K562 treated with DMSO at 1 percent for 4 hours (cell line): Measurements from ENCODE around the gene PKDREJ. TPM values are rescaled to one million over a fixed set of nuclear protein-coding genes. Genes with fewer than 3 reads are reported as not detected.

ENCODE experiments used
- total RNA-seq: library from RNA; unstranded; fragments of 300-600 nt; gene quantifications from 2 replicates; pipeline ENCODE4 v1.2.3, GENCODE V29; 2022; ENCODE audit not compliant: insufficient read depth

The PKDREJ gene
- 0.57 and 0.85 TPM in 2 replicates for total RNA-seq

DNA sequence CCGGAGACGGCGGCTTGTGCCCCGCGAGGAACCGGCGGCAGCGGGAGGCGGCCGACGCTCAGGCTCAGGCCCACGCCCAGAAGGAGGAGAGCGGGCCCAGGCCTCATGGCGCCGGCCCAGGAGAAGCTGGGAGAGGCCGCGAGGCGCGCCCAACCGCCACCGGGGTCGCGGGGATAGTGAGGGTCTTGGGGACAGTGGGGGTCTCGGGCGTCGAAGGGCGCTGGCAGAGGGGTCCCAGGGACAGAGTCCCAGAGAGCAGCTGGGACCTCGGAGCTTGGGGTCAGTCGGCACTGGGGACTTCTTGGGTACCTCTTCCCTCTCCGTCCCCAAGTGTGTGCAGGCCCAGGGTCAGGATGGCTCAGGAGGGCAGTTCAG lies at the start of gene PKDREJ:
PKDREJ (minus strand) TSS at position 128 of the 375 bp plus-strand sequence; CDS start at position 107, 21 bp downstream.

GRCh38 chr22:46296257-46297150 lies 33.4 kb upstream of the PKDREJ start, which contains the start of gene GTSE1:
GTSE1 (plus strand) TSS chr22:46296870; CDS start chr22:46297401, 531 bp downstream.

DNA sequence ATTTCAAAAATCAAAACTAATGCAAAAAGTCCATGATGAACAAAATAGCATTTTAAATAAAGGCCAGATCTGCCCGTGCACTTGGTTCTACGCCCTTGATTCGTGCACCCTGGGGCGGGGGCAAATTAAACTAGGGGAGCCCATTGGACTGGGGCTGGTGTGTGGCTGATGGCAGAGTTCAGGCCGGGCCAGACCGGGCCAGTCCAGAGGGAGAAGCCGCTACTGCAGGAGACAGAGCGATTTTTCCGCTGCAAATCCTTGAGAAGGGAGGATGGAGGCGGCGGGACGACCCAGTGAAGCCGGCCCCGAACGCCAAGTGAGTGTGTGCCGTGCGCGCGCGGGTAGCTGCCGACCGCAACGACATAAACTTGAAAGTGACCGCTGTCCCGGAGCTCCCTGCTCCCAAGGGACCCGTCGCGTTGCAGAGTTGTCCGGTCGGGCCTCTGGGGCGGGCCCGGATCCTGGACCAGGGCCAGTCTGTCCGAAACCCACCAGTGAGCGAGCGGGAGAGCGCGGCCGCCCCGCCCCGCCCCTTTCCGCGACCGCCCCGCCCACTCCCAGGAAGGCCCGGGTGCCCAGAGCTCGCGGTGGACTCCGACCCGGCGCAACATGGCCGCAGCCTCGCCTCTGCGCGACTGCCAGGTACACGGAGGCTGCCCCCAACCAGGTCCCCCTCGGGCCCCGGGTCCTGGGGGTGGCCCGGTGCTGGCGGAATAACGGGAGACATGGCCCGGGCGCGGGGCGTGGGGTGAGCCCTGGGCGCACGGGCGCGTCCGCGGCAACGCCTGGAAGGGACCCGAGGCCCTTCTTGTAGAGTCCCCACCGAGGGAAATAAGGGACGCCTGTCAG lies 4.5 kb upstream of the PKDREJ start, which contains the start of gene TTC38:
TTC38 (plus strand) TSS at position 578 of the 849 bp plus-strand sequence; CDS start at position 610, 32 bp downstream.

DNA sequence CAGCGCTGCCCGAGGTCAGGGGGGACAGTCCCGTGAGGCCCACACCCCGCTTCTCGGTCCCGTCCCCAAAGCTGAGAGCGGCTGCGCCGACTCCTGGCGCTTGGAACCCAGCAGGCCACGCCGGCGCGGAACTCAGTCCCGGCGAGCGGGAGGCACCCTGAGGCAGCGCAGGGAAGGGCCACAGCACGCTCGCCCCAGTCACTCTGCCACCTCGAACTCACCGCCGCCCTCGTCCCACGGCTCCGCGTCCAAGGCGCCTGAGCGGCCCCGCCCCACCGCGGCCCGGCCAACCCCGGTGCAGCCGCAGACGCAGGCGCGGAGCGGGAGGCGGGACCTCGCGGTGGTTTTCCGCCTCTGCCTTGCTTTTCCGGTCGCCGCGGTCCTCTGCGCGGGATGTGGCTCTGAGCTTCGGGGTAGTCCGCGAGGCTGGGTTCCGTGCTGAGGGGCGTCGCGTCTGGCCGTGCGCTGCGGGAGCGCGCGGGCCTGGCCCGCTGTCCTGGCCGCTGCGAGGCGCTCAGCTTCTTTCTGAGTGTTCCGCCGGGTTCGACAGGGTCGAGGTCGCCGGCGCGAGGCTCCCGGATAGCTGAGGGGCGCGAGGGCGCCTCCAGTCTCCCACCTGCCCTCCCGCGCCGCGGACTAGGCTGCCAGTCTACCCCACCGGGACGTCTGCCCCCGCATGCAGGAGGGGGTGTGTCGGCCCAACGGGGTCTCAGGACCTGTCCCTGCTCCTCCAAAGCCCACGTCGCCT lies 12.9 kb downstream of the PKDREJ start, which contains the start of gene CDPF1:
CDPF1 (minus strand) TSS at position 259 of the 748 bp plus-strand sequence. CDS start 2,009 bp downstream, outside the sequence.

Other genes starting within 250 kb of the PKDREJ start
- gene PPARA, start 112.8 kb downstream of the PKDREJ start, total RNA-seq: 2.1 and 3.6 TPM in 2 replicates
- gene CDPF1, start 13.1 kb downstream of the PKDREJ start, total RNA-seq: 5.5 and 10.0 TPM in 2 replicates
- gene TTC38, start 4.7 kb upstream of the PKDREJ start, total RNA-seq: 15.2 and 23.9 TPM in 2 replicates
- gene GTSE1, start 33.5 kb upstream of the PKDREJ start, total RNA-seq: 19.5 and 30.3 TPM in 2 replicates
- gene TRMU, start 72.4 kb upstream of the PKDREJ start, total RNA-seq: 26.7 and 36.8 TPM in 2 replicates